ENCODE measurements around the gene NFIL3. TPM values are rescaled to one million over a fixed set of nuclear protein-coding genes. Genes with fewer than 3 reads are reported as not detected.

Gene NFIL3
- polyA plus RNA-seq, 1 donor from 2014 or later, result 3.1 TPM

DNA sequence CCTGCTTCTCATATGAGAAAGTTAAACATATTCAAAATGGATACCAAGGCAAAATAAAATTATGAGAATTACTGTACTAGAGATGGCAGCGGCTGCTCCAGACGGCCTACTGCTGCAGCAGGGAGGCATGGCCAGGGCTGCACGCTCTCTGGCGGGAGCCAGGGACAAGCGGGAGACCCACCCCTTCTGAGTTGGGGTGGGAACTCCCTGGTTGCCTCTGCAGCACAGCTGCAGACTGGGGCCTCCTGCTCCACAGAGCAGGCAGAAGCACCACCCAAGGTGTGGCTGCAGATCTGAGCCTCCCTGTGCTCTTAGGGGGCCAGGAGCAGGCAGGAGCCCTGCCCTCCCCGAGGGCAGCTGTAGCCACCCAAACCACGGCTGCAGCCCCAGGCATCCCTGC lies 59.6 kb downstream of the NFIL3 start:
- Mint-ChIP-seq H3K4me3 (peak overlapping the region in 1 of 4 donors; percentile 76), H3K9me3 (no peaks in the 10 kb centered on the region), H3K27ac (peak overlapping the region in 1 of 3 donors; percentile 82), H3K27me3 (peaks cover 5% of the 10 kb centered on the region), H3K4me1 (peaks cover 17 to 24% (median 19%) of the 10 kb centered on the region in 3 donors), H3K36me3 (peaks cover 6% of the 10 kb centered on the region)

DNA sequence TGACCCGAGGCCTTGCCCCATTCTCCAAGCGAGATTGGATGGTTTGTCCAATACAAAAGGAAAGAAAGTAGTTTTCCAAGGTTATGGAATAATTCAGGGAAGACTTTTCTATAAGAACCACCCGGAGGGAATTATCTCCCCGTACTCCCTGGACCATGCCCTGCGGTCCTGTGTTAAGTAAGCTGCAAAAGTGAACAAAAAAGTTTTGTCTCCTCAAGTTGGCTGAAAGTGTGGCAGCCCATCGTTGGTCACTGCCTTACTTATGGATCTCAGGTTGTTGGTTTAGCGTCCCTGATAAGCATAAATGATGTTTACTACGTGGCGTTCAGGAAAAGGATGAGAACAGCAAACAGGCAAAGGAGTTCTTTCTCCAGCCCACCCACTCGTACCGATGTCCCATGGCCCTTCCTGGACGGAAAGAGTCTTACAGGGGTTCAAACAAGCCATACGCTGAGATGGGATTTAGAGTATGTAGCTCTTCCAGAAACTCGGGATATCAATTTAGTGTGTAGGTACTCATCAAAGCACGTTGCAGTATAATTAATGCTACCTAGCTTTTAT lies 61.5 kb downstream of the NFIL3 start:
- H3K9me3 Mint-ChIP-seq, result no peaks in the 10 kb centered on the region
- peaks cover 2% of the 10 kb centered on the region for H3K27me3 Mint-ChIP-seq
- H3K4me3 Mint-ChIP-seq, result peak overlapping the region; percentile 89 to 96 (median 92)
- peaks cover 6% of the 10 kb centered on the region for H3K36me3 Mint-ChIP-seq
- H3K27ac Mint-ChIP-seq, result peak overlapping the region; percentile 84 to 90 (median 85)
- H3K4me1 Mint-ChIP-seq, result peaks cover 26 to 34% (median 28%) of the 10 kb centered on the region in 3 donors

DNA sequence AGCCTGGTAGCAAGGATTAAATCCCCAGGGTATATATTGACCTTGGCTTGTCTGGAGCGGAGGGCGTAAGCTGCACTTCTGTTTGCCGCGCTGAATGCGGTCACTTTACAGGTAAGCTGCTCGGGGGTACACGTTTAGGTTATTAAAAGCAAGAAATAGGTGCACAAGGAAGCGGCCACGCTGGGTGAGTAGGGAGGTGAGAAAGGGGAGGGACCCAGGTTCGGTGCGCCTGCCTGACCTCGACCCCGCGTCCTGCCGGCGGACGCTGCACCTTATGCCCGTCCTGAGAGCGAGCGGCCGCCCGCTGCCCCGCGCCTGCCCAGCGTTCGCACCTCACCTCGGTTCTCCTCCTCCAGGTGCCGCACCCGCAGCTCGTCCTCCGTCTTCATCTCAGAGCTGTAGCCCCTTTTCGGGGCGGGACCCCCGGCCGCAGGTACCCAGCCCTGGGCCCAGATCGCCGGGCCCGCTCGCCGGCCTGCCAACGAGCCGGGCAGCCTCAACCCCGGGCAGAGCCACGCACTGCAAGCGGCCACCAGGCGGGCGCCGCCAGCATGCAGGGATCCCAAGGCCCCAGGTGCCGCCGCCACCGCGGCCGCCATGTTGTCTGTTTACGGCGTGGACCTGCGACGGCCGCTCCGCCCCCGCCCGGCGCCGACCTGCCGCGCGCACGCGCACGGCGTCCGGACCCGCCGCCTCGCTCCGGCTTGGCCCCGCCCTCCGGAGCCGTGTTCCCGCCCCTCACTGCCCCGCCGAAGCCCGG lies 62.2 kb downstream of the NFIL3 start, which contains the start of gene AUH:
AUH (minus strand) TSS at position 628 of the 760 bp plus-strand sequence; CDS start at position 599, 29 bp downstream.
- no peaks in the 10 kb centered on the region for H3K9me3 Mint-ChIP-seq
- peaks cover 26 to 34% (median 31%) of the 10 kb centered on the region in 3 donors for H3K4me1 Mint-ChIP-seq
- no peaks in the 10 kb centered on the region for H3K27me3 Mint-ChIP-seq
- H3K4me3 Mint-ChIP-seq, result peak within 1 kb of the TSS; percentile 89 to 99 (median 94)
- peak within 1 kb of the TSS; percentile 90 to 95 (median 92) for H3K27ac Mint-ChIP-seq
- peaks cover 9% of the 10 kb centered on the region for H3K36me3 Mint-ChIP-seq

DNA sequence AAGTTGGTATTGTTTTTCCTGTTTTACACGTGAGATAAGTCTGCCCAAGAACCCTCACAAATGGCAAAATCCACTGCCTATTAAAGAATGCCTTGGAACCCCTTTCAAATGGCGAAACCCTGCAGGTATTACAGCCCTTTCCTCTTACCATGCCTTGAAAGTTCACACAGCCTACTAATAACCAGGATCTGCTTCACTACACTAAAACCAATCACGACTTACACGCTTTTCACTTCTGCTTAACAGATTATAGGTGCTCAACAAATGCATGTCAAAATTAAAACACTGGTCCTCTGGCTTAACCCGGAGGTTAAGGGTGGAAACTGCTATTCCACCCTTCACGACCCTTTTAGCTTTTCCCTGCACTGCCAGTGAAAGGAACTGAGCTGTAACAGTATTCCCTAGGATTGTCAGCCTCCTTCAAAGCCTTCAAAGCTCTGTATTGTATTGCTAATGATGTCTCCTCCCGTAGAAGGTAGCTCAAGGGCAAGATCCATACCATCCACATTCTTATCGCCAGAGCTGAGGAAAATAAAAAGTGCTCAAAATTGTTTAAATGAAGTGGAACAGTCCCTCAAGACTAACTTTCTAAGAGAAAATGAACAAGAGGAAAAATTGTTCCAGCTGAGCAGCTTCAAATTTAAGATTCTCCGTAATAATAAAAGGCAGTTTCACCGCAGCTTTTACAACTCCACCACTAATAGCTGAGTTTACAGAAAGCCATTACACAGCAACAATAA lies 62.9 kb downstream of the NFIL3 start:
- H3K27ac Mint-ChIP-seq, result peak overlapping the region; percentile 90 to 95 (median 92)
- peak overlapping the region; percentile 89 to 99 (median 94) for H3K4me3 Mint-ChIP-seq
- peaks cover 11% of the 10 kb centered on the region for H3K36me3 Mint-ChIP-seq
- peaks cover 26 to 34% (median 32%) of the 10 kb centered on the region in 3 donors for H3K4me1 Mint-ChIP-seq
- no peaks in the 10 kb centered on the region for H3K9me3 Mint-ChIP-seq
- no peaks in the 10 kb centered on the region for H3K27me3 Mint-ChIP-seq

DNA sequence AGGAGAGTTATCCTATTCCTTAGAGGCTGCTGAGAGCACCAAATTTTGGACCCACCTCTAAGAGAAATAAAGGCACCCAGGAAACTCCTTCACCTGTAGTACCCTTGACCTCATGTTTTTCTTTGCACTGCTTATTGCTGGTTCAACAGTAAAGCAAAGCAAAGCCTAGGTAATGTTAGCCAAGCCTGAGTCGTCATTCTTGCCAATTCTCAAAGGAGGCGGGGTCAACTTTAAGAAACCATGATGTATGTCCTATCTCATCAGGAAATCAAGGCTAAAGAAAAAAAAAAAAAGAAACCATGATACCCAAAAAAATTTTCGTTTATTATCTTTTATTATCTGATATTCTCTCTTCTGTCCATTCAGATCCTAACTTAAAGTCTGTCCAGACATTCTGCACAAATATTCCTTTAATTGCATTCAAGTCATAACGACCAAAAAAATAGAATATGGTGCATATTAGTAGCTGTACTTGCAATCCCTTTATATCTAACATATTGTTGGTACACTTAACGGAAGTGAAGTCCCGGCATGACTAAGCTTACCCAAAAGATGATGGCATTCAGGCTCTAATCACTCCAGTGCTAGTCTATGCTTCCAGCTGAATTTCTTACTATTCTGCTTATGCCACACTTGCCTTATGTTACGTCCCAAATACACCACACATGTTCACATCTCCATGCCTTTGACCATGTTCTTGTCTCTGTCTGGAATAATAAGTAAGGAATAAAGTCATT lies 63.7 kb downstream of the NFIL3 start:
- Mint-ChIP-seq H3K4me3 (peak overlapping the region; percentile 89 to 99 (median 94)), H3K27ac (no peak overlapping the region), H3K27me3 (no peaks in the 10 kb centered on the region), H3K4me1 (peaks cover 26 to 34% (median 32%) of the 10 kb centered on the region in 3 donors), H3K36me3 (peaks cover 11% of the 10 kb centered on the region), H3K9me3 (no peaks in the 10 kb centered on the region)

DNA sequence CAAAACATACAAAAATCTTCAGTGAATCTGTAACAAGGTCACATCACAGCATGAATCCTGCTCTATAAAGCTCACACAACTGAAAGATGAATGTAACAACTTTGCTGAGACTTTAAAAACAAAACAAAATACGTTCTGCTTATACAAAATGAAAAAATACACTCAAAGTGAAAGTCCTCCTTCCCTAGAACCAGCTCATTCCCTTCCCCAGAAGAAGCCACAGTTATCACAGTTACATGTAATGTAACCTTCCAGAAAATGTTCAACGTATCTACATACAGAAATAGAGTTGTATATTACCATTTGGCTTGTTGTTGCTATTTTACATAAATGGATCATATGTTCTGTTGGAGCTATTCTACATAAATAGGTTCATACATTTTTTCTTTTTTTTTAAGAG lies 64.5 kb downstream of the NFIL3 start:
- H3K36me3 Mint-ChIP-seq, result peaks cover 11% of the 10 kb centered on the region
- H3K4me1 Mint-ChIP-seq, result peaks cover 26 to 34% (median 32%) of the 10 kb centered on the region in 3 donors
- no peak overlapping the region for H3K4me3 Mint-ChIP-seq
- no peaks in the 10 kb centered on the region for H3K9me3 Mint-ChIP-seq
- no peaks in the 10 kb centered on the region for H3K27me3 Mint-ChIP-seq
- H3K27ac Mint-ChIP-seq, result no peak overlapping the region

Other genes starting within 250 kb of the NFIL3 start
- gene AUH, start 61.9 kb downstream of the NFIL3 start, polyA plus RNA-seq, result 15.7 TPM

Measured in IgD-negative memory B cell (primary cell).